ENCODE measurements around the gene AUTS2.

The AUTS2 gene

GRCh38 chr7:70568674-70569334 lies 970.5 kb downstream of the AUTS2 start:
- H3K4me2 ChIP-seq (ENCODE audit: low read length), result no peak overlapping the region
- TF ChIP-seq, protein P1, sequence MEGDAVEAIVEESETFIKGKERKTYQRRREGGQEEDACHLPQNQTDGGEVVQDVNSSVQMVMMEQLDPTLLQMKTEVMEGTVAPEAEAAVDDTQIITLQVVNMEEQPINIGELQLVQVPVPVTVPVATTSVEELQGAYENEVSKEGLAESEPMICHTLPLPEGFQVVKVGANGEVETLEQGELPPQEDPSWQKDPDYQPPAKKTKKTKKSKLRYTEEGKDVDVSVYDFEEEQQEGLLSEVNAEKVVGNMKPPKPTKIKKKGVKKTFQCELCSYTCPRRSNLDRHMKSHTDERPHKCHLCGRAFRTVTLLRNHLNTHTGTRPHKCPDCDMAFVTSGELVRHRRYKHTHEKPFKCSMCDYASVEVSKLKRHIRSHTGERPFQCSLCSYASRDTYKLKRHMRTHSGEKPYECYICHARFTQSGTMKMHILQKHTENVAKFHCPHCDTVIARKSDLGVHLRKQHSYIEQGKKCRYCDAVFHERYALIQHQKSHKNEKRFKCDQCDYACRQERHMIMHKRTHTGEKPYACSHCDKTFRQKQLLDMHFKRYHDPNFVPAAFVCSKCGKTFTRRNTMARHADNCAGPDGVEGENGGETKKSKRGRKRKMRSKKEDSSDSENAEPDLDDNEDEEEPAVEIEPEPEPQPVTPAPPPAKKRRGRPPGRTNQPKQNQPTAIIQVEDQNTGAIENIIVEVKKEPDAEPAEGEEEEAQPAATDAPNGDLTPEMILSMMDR (IDR thresholded peaks at IDR 0.05; ENCODE audit: low read length), result no peak
- no peak for TF ChIP-seq EZH2 (IDR thresholded peaks at IDR 0.05; ENCODE audit: borderline replicate concordance, low read length)

DNA sequence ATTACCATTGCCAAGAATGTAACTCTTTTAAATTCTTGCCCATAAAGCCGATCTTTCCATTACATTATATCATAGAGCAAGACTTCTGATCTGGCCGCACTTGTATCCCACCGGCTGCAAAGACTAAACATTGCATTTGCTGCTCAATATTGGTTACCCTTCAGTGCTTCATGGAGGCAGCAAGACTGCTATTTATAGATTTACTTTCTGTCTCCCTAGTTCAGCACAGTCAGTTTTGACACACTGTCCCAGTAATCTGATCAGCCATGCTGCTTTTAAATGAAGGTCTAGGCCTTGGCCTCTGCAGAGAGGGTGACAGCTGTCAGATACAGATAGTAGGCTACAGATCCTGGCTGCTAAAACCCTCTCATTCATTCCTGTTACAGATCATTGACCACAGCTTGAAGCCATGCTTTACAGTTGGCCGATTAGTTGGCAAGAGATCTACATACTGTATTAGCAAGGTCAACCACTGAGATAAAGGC lies 971.1 kb downstream of the AUTS2 start:
- Histone ChIP-seq H3K4me1 (ENCODE audit: insufficient read depth, low read length, severe bottlenecking) (peaks cover 26% of the 10 kb centered on the region), H4K20me1 (ENCODE audit: insufficient read depth, low read length) (no peaks in the 10 kb centered on the region), H3F3A (ENCODE audit: insufficient read depth, low read length) (no peaks in the 10 kb centered on the region), H3K4me3 (ENCODE audit: low read depth, low read length, poor library complexity, severe bottlenecking) (no peak overlapping the region), H3K27ac (ENCODE audit: low read depth, low read length, poor library complexity, severe bottlenecking) (peak overlapping the region; percentile 27), H3K27me3 (ENCODE audit: insufficient read depth, low read length) (no peaks in the 10 kb centered on the region), H3K9ac (ENCODE audit: low read length) (no peak overlapping the region), H3K79me2 (ENCODE audit: insufficient read depth, low read length) (no peaks in the 10 kb centered on the region), H3K9me2 (ENCODE audit: low read depth, low read length) (no peaks in the 10 kb centered on the region), H2AFZ (ENCODE audit: low read length) (no peak overlapping the region), H3K36me3 (ENCODE audit: insufficient read depth, low read length) (peaks cover 17% of the 10 kb centered on the region; the same call in 1 of the 2 replicates), H3K4me2 (ENCODE audit: low read length) (peak overlapping the region; percentile 23; the same call in 1 of the 2 replicates), H3K9me3 (ENCODE audit: low read length) (no peaks in the 10 kb centered on the region)
- no peak for TF ChIP-seq EZH2 (IDR thresholded peaks at IDR 0.05; ENCODE audit: borderline replicate concordance, low read length)
- TF ChIP-seq, protein P1 (IDR thresholded peaks at IDR 0.05; ENCODE audit: low read length), result no peak

More at GRCh38 chr7:70568674-70569334, 970.5 kb downstream of the AUTS2 start:
- Histone ChIP-seq H3K79me2 (ENCODE audit: insufficient read depth, low read length) (no peaks in the 10 kb centered on the region), H3K4me1 (ENCODE audit: insufficient read depth, low read length, severe bottlenecking) (peaks cover 26% of the 10 kb centered on the region), H3K4me3 (ENCODE audit: low read depth, low read length, poor library complexity, severe bottlenecking) (no peak overlapping the region), H3K9me2 (ENCODE audit: low read depth, low read length) (no peaks in the 10 kb centered on the region), H3K36me3 (ENCODE audit: insufficient read depth, low read length) (peaks cover 16% of the 10 kb centered on the region; the same call in 1 of the 2 replicates), H4K20me1 (ENCODE audit: insufficient read depth, low read length) (no peaks in the 10 kb centered on the region), H2AFZ (ENCODE audit: low read length) (no peak overlapping the region), H3F3A (ENCODE audit: insufficient read depth, low read length) (no peaks in the 10 kb centered on the region), H3K9ac (ENCODE audit: low read length) (no peak overlapping the region), H3K9me3 (ENCODE audit: low read length) (no peaks in the 10 kb centered on the region), H3K27ac (ENCODE audit: low read depth, low read length, poor library complexity, severe bottlenecking) (no peak overlapping the region), H3K27me3 (ENCODE audit: insufficient read depth, low read length) (no peaks in the 10 kb centered on the region)

- no peak overlapping the region for H2AFZ ChIP-seq (ENCODE audit: low read length)
- no peaks in the 10 kb centered on the region for H3K9me2 ChIP-seq (ENCODE audit: low read depth, low read length)
- H3K27me3 ChIP-seq (ENCODE audit: insufficient read depth, low read length), result no peaks in the 10 kb centered on the region
- no peaks in the 10 kb centered on the region for H3F3A ChIP-seq (ENCODE audit: insufficient read depth, low read length)
- TF ChIP-seq, protein P1 (IDR thresholded peaks at IDR 0.05; ENCODE audit: low read length), result no peak
- no peak for TF ChIP-seq EZH2 (IDR thresholded peaks at IDR 0.05; ENCODE audit: borderline replicate concordance, low read length)
- H3K9me3 ChIP-seq (ENCODE audit: low read length), result no peaks in the 10 kb centered on the region
- peak overlapping the region; percentile 27 for H3K27ac ChIP-seq (ENCODE audit: low read depth, low read length, poor library complexity, severe bottlenecking)
- H3K4me1 ChIP-seq (ENCODE audit: insufficient read depth, low read length, severe bottlenecking), result peaks cover 26% of the 10 kb centered on the region
- no peak overlapping the region for H3K4me2 ChIP-seq (ENCODE audit: low read length)
- no peaks in the 10 kb centered on the region for H4K20me1 ChIP-seq (ENCODE audit: insufficient read depth, low read length)
- H3K4me3 ChIP-seq (ENCODE audit: low read depth, low read length, poor library complexity, severe bottlenecking), result no peak overlapping the region
- no peaks in the 10 kb centered on the region for H3K79me2 ChIP-seq (ENCODE audit: insufficient read depth, low read length)
- H3K9ac ChIP-seq (ENCODE audit: low read length), result no peak overlapping the region
- peaks cover 17% of the 10 kb centered on the region; the same call in 1 of the 2 replicates for H3K36me3 ChIP-seq (ENCODE audit: insufficient read depth, low read length)
Measured at GRCh38 chr7:70570029-70570428, 971.8 kb downstream of the AUTS2 start.

All from OCI-LY1 (cell line).